Upper lobe of left lung (tissue), 4 donors: ENCODE data around the gene DENND1B.

Experiments
- POLR2A ChIP-seq, 4 donors: fragments of 450-650 bp; IDR thresholded peaks; one replicate each; pipeline ENCODE4 v1.5.1; 2016 to 2017; ENCODE audit warnings: antibody characterized with exemption in 4 of 4, mild to moderate bottlenecking in 2 of 4
- POLR2AphosphoS5 ChIP-seq, 2 donors: sonication (generic); formaldehyde crosslinking; IDR thresholded peaks; one replicate each; pipeline ENCODE4 v1.5.1; 2017; ENCODE audit warnings: antibody characterized with exemption in 2 of 2
- TF ChIP-seq, protein P1 (sequence below), 6 experiments: fragments of 450-650 bp in 4 of 6; fragments of 200-600 bp in 2 of 6; sonication (generic) in 2 of 6; IDR thresholded peaks; one replicate each; pipeline ENCODE4 v1.5.1; 2016 to 2019; ENCODE audit warnings: antibody characterized with exemption in 6 of 6

DNA sequence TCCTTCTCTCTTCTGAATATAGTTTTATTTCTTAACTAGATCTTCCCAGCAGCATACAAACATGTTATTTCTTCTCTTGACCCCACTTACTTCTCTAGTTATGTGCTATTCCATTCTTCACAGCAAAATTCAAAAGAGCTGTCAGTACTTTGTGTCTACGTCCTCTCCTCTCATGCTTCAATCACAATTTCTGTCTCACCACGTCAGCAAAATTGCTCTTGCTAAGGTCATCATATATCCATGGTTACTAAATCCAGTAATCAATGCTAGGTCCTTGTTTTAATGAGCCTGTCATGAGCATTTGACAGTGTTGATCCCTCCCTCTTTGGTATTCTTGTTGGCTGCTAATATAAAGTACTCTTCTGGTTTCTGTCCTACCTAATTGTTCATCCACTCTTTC lies 214.2 kb downstream of the DENND1B start:
- TF ChIP-seq, protein P1, sequence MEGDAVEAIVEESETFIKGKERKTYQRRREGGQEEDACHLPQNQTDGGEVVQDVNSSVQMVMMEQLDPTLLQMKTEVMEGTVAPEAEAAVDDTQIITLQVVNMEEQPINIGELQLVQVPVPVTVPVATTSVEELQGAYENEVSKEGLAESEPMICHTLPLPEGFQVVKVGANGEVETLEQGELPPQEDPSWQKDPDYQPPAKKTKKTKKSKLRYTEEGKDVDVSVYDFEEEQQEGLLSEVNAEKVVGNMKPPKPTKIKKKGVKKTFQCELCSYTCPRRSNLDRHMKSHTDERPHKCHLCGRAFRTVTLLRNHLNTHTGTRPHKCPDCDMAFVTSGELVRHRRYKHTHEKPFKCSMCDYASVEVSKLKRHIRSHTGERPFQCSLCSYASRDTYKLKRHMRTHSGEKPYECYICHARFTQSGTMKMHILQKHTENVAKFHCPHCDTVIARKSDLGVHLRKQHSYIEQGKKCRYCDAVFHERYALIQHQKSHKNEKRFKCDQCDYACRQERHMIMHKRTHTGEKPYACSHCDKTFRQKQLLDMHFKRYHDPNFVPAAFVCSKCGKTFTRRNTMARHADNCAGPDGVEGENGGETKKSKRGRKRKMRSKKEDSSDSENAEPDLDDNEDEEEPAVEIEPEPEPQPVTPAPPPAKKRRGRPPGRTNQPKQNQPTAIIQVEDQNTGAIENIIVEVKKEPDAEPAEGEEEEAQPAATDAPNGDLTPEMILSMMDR (IDR thresholded peaks at IDR 0.05): no peak
- TF ChIP-seq POLR2A (IDR thresholded peaks at IDR 0.05): no peak
- TF ChIP-seq POLR2AphosphoS5 (IDR thresholded peaks at IDR 0.05): no peak
